Vagina (tissue), 2 donors: ENCODE measurements around the gene TRPM2. TPM values are rescaled to one million over a fixed set of nuclear protein-coding genes. Genes with fewer than 3 reads are reported as not detected.

Experiments
- DNase-seq, 2 donors: peaks; one replicate each; pipeline ENCODE4 v3.0.0-alpha.2; 2017; ENCODE audit errors: extremely low spot score in 2 of 2
- H3K27ac ChIP-seq: fragments of 200-600 bp; sonication (generic); one replicate; pipeline ENCODE4 v1.5.1; 2019
- H3K27me3 ChIP-seq: fragments of 200-600 bp; sonication (generic); one replicate; pipeline ENCODE4 v1.5.1; 2019
- H3K36me3 ChIP-seq, 2 donors: fragments of 200-600 bp; sonication (generic); one replicate each; pipeline ENCODE4 v1.5.1; 2017 to 2019
- H3K4me1 ChIP-seq: fragments of 200-600 bp; sonication (generic); one replicate; pipeline ENCODE4 v1.5.1; 2019
- H3K4me3 ChIP-seq, 2 donors: fragments of 200-600 bp; sonication (generic); 1 replicate in 1 of 2; 2 replicates in 1 of 2; pipeline ENCODE4 v1.5.1; 2016 to 2019
- H3K9me3 ChIP-seq: fragments of 200-600 bp; sonication (generic); one replicate; pipeline ENCODE4 v1.5.1; 2019
- POLR2A ChIP-seq, 2 donors: fragments of 450-650 bp; IDR thresholded peaks; one replicate each; pipeline ENCODE4 v1.6.1; 2017; ENCODE audit warnings: antibody characterized with exemption in 2 of 2, mild to moderate bottlenecking in 2 of 2, moderate library complexity in 2 of 2
- POLR2AphosphoS5 ChIP-seq, 2 donors: sonication (generic); formaldehyde crosslinking; IDR thresholded peaks; one replicate each; pipeline ENCODE4 v1.9.0; 2017; ENCODE audit warnings: antibody characterized with exemption in 2 of 2, mild to moderate bottlenecking in 2 of 2, low read depth in 1 of 2; ENCODE audit not compliant: insufficient read depth in 1 of 2
- intact Hi-C: fragments of 100-400 bp; cut with DNase I; formaldehyde crosslinking; loops from one replicate; pipeline ENCODE4 v1.15.1; 2023
- total RNA-seq: library from RNA; depleted of rRNA; stranded (reverse); fragments of >200 nt; gene quantifications from one replicate; pipeline ENCODE4 v1.2.3, GENCODE V29; 2016
- TF ChIP-seq, protein P1 (sequence below), 3 experiments: fragments of 450-650 bp in 2 of 3; fragments of 200-600 bp in 1 of 3; sonication (generic) in 1 of 3; IDR thresholded peaks; one replicate each; pipeline ENCODE4 v1.5.1; 2017 to 2019; ENCODE audit warnings: antibody characterized with exemption in 3 of 3, mild to moderate bottlenecking in 2 of 3, moderate library complexity in 2 of 3

TRPM2 gene
- total RNA-seq, 1 donor from 2014 or later = 2.2 TPM

DNA sequence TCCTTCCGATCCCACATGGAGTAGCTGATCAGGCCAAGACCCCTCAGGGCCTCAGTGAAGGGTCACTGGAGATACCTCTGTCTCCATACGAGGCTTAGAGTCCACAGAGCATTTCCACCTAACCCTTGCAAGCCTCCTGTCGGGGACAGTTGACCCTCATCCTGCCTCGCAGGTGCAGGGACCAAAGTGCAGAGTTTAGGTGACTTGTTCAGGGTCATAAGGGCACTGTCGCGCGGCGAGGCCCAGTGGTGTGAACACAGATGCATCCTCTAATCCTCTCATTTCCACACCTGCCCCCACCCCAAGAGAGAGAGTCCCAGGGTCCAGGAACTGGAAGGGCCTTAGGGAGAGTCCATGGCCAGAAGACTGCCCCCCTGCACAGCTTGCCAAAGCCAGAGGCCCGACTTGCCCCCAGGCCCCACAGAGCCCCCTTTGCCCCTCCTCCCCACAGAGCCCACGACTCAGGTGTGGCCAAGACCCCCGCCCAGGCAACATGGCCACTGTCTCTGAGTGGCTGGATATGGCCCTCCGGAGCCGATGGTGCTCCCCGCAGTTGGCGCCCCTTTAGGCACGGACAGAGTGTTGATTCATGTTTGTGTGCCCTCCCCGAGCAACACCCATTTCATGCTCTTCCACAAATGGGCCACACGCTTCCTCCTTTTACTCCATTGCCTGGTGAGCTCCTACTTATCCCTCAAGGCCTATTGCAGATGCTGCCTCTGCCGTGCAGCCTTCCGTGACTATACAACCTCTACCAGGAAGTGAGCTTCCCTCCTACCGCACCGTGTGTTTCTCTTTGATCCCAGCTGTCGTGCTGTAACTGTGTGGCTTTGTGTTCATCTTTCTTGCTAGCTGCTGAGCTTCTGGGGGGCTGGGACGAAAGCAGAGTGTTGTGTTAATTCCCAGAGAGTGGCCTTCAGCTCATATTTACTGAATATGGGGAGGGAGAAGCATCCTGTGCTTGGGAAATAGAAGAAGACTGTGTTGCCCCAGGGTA is 1.7 kb downstream of the TRPM2 start:
- no peaks in the 10 kb centered on the region for H3K27me3 ChIP-seq
- no peak for DNase-seq
- TF ChIP-seq POLR2AphosphoS5 (IDR thresholded peaks at IDR 0.05; ENCODE audit: insufficient read depth in 1 of 2, low read depth in 1 of 2) (no peak), POLR2A (IDR thresholded peaks at IDR 0.05) (no peak)
- TF ChIP-seq, protein P1, sequence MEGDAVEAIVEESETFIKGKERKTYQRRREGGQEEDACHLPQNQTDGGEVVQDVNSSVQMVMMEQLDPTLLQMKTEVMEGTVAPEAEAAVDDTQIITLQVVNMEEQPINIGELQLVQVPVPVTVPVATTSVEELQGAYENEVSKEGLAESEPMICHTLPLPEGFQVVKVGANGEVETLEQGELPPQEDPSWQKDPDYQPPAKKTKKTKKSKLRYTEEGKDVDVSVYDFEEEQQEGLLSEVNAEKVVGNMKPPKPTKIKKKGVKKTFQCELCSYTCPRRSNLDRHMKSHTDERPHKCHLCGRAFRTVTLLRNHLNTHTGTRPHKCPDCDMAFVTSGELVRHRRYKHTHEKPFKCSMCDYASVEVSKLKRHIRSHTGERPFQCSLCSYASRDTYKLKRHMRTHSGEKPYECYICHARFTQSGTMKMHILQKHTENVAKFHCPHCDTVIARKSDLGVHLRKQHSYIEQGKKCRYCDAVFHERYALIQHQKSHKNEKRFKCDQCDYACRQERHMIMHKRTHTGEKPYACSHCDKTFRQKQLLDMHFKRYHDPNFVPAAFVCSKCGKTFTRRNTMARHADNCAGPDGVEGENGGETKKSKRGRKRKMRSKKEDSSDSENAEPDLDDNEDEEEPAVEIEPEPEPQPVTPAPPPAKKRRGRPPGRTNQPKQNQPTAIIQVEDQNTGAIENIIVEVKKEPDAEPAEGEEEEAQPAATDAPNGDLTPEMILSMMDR (IDR thresholded peaks at IDR 0.05) = no peak
- H3K4me1 ChIP-seq = peaks cover 6% of the 10 kb centered on the region
- no peaks in the 10 kb centered on the region for H3K36me3 ChIP-seq
- no peaks in the 10 kb centered on the region for H3K9me3 ChIP-seq
- H3K27ac ChIP-seq = no peak overlapping the region
- H3K4me3 ChIP-seq = no peak overlapping the region
- intact Hi-C loops = no loop called here

DNA sequence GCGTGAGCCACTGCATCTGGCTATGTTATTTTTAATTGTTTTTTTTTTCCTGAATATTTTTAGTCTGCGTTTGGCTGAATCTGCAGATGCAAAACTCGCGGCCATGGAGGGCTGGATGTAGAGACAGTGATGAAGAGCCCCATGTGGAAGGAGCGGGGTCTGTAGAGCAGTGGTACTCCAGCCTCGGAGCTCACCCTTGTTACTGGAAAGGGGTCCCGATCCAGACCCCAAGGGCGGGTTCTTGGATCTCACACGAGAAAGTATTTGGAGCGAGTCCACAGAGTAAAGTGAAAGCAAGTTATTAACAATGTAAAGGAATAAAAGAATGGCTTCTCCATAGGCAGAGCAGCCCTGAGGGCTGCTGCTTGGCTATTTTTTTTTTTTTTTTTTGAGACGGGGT is 2.7 kb downstream of the TRPM2 start:
- intact Hi-C loops = no loop called here
- H3K4me1 ChIP-seq = peaks cover under 1% of the 10 kb centered on the region

DNA sequence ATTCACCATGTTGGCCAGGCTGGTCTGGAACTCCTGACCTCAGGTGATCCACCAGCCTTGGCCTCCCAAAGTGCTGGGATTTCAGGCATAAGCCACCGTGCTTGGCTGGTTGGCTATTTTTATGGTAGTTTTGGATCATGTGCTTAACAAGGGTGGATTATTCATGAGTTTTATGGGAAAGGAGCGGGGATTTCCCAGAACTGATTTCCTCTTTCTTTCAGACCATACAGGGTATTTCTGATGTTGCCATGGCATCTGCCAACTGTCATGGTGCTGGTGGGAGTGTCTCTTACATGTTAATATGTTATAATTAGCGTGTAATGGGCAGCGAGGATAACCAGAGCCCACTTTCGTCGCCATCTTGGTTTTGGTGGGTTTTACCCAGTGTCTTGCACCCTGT is 3.2 kb downstream of the TRPM2 start:
- no peak for DNase-seq
- Histone ChIP-seq H3K4me1 (no peaks in the 10 kb centered on the region), H3K27ac (no peak overlapping the region), H3K4me3 (no peak overlapping the region), H3K36me3 (no peaks in the 10 kb centered on the region), H3K27me3 (no peaks in the 10 kb centered on the region), H3K9me3 (no peaks in the 10 kb centered on the region)
- no peak for TF ChIP-seq POLR2AphosphoS5 (IDR thresholded peaks at IDR 0.05; ENCODE audit: insufficient read depth in 1 of 2, low read depth in 1 of 2)
- TF ChIP-seq, protein P1 (IDR thresholded peaks at IDR 0.05) = no peak
- TF ChIP-seq POLR2A (IDR thresholded peaks at IDR 0.05) = no peak
- intact Hi-C loops = no loop called here

More for the DNA sequence above, 2.7 kb downstream of the TRPM2 start:
- Histone ChIP-seq H3K27me3 (no peaks in the 10 kb centered on the region), H3K4me3 (no peak overlapping the region), H3K27ac (no peak overlapping the region), H3K9me3 (no peaks in the 10 kb centered on the region), H3K36me3 (no peaks in the 10 kb centered on the region)
- TF ChIP-seq, protein P1 (IDR thresholded peaks at IDR 0.05) = no peak
- TF ChIP-seq POLR2A (IDR thresholded peaks at IDR 0.05) = no peak
- TF ChIP-seq POLR2AphosphoS5 (IDR thresholded peaks at IDR 0.05; ENCODE audit: insufficient read depth in 1 of 2, low read depth in 1 of 2) = no peak
- no peak for DNase-seq

DNA sequence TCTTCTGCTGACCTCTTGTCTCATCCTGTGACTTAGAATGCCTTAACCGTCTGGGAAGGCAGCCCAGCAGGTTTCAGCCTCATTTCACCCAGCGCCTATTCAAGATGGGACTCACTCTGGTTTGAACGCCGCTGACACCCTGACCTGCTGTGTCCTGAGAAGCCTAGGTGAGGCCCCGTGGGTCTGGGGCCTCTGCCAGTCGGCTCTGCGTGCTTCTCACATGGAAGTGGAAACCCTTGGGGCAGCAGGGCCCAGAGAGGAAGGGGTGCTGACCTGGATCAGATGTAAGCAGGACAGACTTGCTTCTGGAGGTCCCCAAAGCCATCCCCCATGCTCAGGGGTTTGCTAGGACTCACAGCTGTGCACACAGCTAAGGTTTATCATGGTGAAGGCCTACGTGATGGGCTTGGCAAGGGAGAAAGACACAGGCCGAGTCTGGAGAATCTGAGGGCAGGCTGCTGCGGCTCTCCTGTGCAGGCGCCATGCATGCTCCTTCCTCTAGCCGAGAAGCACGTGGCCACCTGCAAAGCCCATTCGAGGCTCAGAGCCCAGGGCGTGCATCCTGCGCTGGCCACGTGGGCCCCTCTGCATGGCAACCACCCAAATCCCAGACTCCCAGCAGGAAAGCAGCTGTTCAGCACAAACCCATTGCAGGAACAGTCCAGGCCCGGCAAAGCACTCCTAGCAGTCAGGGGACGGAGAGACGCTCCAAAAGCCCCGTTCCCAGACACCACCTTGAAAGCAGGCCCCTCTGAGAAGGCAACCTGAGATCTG is 3.8 kb downstream of the TRPM2 start:
- no peaks in the 10 kb centered on the region for H3K4me1 ChIP-seq
- intact Hi-C loops = no loop called here
- H3K36me3 ChIP-seq = no peaks in the 10 kb centered on the region
- H3K4me3 ChIP-seq = no peak overlapping the region
- H3K27me3 ChIP-seq = no peaks in the 10 kb centered on the region
- no peak for DNase-seq
- TF ChIP-seq POLR2A (IDR thresholded peaks at IDR 0.05) = no peak
- H3K27ac ChIP-seq = no peak overlapping the region
- no peaks in the 10 kb centered on the region for H3K9me3 ChIP-seq

DNA sequence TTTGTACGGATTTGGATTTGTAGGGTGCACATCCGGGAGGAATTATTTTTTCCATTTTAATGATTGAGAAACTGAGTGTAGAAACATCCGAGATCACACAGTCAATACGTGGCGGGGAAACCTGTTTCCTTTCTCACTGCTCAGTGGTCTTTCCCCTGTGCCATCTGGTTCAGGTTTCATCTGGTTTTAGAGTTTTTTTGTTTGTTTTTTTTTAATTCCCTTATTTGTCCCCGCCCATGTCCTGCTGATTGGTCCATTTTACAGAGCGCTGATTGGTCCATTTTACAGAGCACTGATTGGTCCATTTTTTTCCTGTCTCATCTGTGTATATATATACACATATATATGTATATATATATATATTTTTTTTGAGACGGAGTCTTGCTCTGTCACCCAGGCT is 6.0 kb downstream of the TRPM2 start:
- H3K4me1 ChIP-seq = no peaks in the 10 kb centered on the region
- TF ChIP-seq POLR2AphosphoS5 (IDR thresholded peaks at IDR 0.05; ENCODE audit: insufficient read depth in 1 of 2, low read depth in 1 of 2) = no peak
- TF ChIP-seq POLR2A (IDR thresholded peaks at IDR 0.05) = no peak
- TF ChIP-seq, protein P1 (IDR thresholded peaks at IDR 0.05) = no peak
- H3K9me3 ChIP-seq = no peaks in the 10 kb centered on the region
- intact Hi-C loops = no loop called here
- no peaks in the 10 kb centered on the region for H3K27me3 ChIP-seq
- H3K4me3 ChIP-seq = no peak overlapping the region
- no peaks in the 10 kb centered on the region for H3K36me3 ChIP-seq
- no peak overlapping the region for H3K27ac ChIP-seq
- DNase-seq = no peak
